ENCODE measurements around the gene DOCK8. TPM values are rescaled to one million over a fixed set of nuclear protein-coding genes. Genes with fewer than 3 reads are reported as not detected.
"Not testable (repeated sequence)": the region's sequence is repeated elsewhere in the genome, so short reads cannot be mapped to it uniquely, and the experiment has no call there.

DOCK8 gene
- total RNA-seq, 1 experiment from 2014 or later: not detected

DNA sequence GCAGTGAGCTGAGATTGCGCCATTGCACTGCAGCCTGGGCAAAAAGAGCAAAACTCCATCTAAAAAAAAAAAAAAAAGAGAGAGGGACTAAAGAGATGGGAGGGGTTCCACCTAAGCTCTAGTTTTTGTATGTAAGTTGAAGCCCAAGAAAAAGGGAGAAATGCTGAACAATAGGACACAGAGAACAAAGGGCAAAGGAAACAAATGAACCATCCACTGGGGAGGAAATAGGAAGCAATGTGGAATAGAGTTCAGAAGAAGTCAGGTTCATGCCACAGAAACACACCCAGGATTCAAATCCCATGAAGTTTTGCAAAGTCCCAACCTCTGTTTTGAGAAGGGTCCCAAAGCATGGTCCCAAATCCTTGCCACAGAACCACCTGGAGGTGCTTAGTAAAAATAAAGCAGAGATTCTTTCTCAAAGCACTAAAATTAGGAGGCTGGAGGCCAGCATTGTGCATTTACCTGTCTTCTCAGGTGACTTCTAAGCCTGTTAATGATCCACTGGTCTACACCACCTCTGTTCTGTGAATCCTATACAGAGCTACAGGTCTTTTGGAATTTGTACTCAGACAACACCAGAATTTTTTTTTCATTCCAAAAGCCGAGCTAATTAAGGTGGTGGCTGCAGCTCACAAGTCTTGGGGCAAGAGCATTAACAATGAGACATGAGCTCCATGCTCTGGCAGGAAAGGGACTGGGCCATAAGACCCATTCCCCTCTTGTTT lies 177.6 kb downstream of the DOCK8 start:
- H3K9me3 ChIP-seq (replicated peaks): no peaks in the 10 kb centered on the region
- no peaks in the 10 kb centered on the region for H3K36me3 ChIP-seq
- no peak for DNase-seq (ENCODE audit: low read depth in 1 of 2, low spot score in 2 of 2)
- H3K4me1 ChIP-seq (replicated peaks): no peaks in the 10 kb centered on the region
- no peak overlapping the region for H3K27ac ChIP-seq
- H3K4me3 ChIP-seq: no peak overlapping the region
- H3K27me3 ChIP-seq (replicated peaks): no peaks in the 10 kb centered on the region

DNA sequence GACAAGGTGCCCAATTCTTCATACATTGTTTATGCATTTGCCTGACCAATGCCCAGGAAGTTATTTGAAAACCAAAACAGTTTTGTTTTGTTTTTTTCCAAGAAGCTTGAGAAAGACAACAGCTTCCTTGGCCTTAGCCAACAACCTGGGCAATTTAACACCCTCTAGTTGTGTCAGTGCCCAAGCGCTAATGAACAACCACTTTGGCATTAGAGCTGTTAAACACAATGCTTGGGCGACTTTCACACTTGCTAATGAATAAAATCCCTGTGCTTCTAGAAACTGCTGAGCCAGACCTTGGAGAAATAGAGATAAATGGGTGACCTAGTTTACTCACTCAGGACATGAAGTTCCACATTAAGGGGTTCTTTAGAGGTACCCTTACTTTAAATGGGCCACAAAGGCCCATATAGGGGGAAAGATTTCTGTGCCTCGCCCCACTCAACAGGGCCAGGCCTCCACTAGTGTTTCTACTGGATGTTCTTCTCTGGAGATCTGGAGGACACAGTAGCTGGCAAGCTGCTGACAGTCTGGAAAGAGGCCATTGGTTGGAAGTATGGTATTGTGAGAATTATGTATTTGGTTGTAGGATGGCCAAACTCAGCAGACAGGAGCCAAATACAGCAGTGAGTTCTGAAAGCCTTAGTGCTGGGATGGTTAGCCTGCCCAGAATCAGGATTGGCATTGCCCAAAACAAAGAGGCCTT lies 179.8 kb downstream of the DOCK8 start:
- Histone ChIP-seq H3K27ac (no peak overlapping the region), H3K4me3 (no peak overlapping the region), H3K4me1 (replicated peaks) (no peaks in the 10 kb centered on the region), H3K36me3 (no peaks in the 10 kb centered on the region), H3K9me3 (replicated peaks) (no peaks in the 10 kb centered on the region), H3K27me3 (replicated peaks) (no peaks in the 10 kb centered on the region)
- DNase-seq (ENCODE audit: low read depth in 1 of 2, low spot score in 2 of 2): no peak

DNA sequence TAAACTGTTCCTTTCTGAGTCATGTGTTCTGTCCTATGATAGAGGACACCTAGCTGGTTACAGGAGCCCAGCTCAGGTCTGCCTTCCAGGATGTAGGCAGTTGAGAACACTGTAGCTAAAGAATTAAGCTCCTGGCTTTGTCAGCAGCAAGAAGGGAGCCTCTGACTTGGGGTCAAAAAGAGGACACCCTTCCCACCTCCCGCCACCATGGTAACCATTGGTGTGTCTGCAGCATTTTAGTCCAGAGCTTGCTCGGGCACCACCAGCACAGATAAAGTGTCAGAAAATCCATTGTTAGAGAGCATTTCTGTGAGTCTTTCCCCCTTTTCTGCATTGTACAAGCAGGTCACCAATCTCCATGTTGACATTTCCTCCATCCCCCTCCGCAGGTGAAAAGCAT lies 181.7 kb downstream of the DOCK8 start:
- H3K4me1 ChIP-seq (replicated peaks): no peaks in the 10 kb centered on the region
- H3K27ac ChIP-seq: no peak overlapping the region
- DNase-seq (ENCODE audit: low read depth in 1 of 2, low spot score in 2 of 2): no peak
- H3K4me3 ChIP-seq: no peak overlapping the region
- no peaks in the 10 kb centered on the region for H3K36me3 ChIP-seq
- H3K9me3 ChIP-seq (replicated peaks): no peaks in the 10 kb centered on the region
- no peaks in the 10 kb centered on the region for H3K27me3 ChIP-seq (replicated peaks)

DNA sequence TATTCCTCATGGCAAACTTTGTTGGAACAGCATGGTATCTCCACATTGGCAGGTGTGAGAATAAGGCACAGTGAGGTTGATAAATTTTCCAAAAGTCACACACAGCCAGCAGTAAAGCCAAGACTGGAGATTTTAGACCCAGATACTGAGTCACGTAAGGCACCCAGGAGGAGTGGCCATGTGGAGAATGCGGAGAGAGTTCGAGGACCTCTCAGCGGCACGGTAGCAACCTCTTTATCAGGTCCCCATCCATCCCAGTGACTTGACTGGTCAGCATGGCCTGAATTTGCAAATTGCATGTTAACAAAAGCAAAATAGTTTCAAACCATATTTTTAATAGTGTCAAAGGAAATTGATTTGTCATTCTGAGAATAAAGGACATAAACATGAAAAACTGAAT lies 183.4 kb downstream of the DOCK8 start:
- no peak overlapping the region for H3K4me3 ChIP-seq
- DNase-seq (ENCODE audit: low read depth in 1 of 2, low spot score in 2 of 2): no peak
- H3K9me3 ChIP-seq (replicated peaks): no peaks in the 10 kb centered on the region
- no peaks in the 10 kb centered on the region for H3K27me3 ChIP-seq (replicated peaks)
- no peaks in the 10 kb centered on the region for H3K36me3 ChIP-seq
- H3K27ac ChIP-seq: no peak overlapping the region
- H3K4me1 ChIP-seq (replicated peaks): no peaks in the 10 kb centered on the region

DNA sequence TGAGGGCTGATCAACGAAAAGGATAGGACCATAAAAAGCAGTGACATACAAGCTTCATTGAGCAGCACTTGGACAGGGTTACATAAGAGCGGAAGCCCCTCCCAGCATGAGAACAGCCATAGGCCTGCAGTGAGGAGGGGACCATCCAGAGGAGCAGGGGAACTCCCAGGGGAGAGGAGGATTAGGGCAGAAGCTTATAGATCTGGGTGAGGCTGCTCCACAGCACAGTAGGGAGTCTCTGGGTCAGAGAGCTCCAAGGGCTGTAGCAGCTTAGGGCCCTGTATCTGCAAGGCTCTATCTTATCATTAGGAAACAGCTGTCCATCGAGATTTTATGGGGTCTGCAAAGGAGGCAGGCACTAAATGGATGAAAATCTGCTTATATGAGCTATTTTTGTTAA lies 186.6 kb downstream of the DOCK8 start:
- no peaks in the 10 kb centered on the region for H3K27me3 ChIP-seq (replicated peaks)
- no peak overlapping the region for H3K4me3 ChIP-seq
- no peak for DNase-seq (ENCODE audit: low read depth in 1 of 2, low spot score in 2 of 2)
- no peaks in the 10 kb centered on the region for H3K9me3 ChIP-seq (replicated peaks)
- no peak overlapping the region for H3K27ac ChIP-seq
- no peaks in the 10 kb centered on the region for H3K4me1 ChIP-seq (replicated peaks)
- H3K36me3 ChIP-seq: no peaks in the 10 kb centered on the region

DNA sequence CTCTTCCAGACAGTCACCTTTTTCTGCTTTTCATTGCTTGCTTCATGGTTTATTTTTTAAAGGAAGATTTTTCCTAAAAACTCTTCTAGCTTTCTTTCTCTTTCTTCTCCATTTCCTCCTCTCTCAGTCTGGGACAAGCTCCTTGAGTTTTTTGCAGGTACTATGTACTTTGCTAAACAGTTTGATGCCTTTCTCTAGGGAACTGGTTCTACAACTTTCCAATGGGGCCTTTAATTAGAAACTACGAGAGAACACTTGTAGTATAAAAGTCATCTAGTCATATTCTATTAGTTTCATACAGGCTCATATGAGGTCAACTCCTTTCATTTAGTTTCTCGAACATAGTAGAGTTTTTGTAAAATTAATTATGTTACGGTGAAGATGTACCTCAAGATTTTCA lies 189.6 kb downstream of the DOCK8 start:
- Histone ChIP-seq H3K4me3 (no peak overlapping the region), H3K9me3 (replicated peaks) (no peaks in the 10 kb centered on the region), H3K36me3 (no peaks in the 10 kb centered on the region), H3K27ac (no peak overlapping the region), H3K4me1 (replicated peaks) (no peaks in the 10 kb centered on the region), H3K27me3 (replicated peaks) (no peaks in the 10 kb centered on the region)
- no peak for DNase-seq (ENCODE audit: low read depth in 1 of 2, low spot score in 2 of 2)

DNA sequence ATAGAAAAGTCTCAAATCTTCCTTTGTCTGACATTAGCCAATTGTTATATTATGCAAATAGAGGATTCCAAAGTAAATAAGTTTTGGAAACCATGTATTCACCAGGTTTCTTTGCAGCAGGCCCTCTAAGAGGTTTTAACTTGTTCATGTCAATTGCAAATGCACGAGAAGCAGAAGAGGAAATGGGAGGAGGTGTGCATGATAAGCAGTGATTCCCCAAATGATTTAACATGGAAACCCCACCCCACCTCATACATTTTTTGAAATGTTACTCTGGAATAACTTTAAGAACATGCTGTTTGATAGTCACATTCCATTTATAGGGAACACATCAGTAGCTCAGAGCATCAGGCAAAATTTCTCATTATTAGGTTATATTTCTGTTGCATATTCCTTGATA lies 190.7 kb downstream of the DOCK8 start:
- Histone ChIP-seq H3K27me3 (replicated peaks) (no peaks in the 10 kb centered on the region), H3K4me3 (no peak overlapping the region), H3K4me1 (replicated peaks) (no peaks in the 10 kb centered on the region), H3K36me3 (no peaks in the 10 kb centered on the region), H3K9me3 (replicated peaks) (no peaks in the 10 kb centered on the region), H3K27ac (no peak overlapping the region)
- DNase-seq (ENCODE audit: low read depth in 1 of 2, low spot score in 2 of 2): no peak

DNA sequence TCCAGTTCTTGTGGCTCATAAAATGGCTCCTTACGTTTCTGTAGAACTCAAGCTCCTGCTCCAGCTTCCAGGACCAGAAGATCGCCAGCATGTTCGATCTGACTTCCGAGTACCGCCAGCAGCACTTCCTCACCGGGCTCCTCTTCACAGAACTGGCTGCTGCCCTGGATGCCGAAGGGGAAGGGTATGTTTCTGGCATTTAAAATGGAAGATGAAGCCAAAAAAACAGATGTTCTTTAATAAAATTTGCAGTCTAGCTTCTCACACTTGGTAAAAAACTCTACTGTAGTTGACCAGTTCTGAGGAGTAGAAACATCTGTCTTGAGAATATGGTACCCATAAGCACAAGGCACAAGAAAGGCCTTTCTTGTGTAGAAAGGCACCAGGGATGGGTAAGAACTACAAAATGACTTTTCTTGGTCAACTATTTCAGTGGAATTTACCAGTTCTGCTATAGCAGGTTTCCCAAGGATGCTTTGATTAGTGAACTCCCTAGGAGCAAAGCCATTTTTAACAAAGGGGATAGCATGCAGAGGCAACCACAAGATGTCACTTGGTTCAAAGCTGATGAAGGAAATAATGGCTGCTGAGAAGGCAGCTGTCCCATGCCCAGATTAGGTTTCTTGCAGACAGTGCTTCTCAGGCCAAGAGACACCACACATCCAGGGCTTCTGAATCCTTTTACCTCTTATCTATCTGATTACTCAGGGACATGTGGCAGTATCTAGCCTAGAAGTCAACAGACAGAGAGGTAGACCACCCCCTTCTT lies 192.4 kb downstream of the DOCK8 start:
- Histone ChIP-seq H3K27ac (no peak overlapping the region), H3K4me1 (replicated peaks) (no peaks in the 10 kb centered on the region), H3K27me3 (replicated peaks) (no peaks in the 10 kb centered on the region), H3K4me3 (no peak overlapping the region), H3K36me3 (no peaks in the 10 kb centered on the region), H3K9me3 (replicated peaks) (no peaks in the 10 kb centered on the region)
- DNase-seq (ENCODE audit: low read depth in 1 of 2, low spot score in 2 of 2): no peak

DNA sequence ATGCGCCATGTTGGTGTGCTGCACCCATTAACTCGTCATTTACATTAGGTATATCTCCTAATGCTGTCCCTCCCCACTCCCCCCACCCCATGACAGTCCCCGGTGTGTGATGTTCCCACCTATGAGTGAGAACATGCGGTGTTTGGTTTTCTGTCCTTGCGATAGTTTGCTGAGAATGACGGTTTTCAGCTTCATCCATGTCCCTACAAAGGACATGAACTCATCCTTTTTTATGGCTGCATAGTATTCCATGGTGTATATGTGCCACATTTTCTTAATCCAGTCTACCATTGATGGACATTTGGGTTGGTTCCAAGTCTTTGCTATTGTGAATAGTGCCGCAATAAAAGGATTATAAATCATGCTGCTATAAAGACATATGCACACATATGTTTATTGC lies 195.0 kb downstream of the DOCK8 start:
- H3K9me3 ChIP-seq (replicated peaks); H3K4me3 ChIP-seq; H3K27me3 ChIP-seq (replicated peaks); H3K4me1 ChIP-seq (replicated peaks); H3K27ac ChIP-seq; H3K36me3 ChIP-seq; DNase-seq (ENCODE audit: low read depth in 1 of 2, low spot score in 2 of 2): not testable (repeated sequence)

DNA sequence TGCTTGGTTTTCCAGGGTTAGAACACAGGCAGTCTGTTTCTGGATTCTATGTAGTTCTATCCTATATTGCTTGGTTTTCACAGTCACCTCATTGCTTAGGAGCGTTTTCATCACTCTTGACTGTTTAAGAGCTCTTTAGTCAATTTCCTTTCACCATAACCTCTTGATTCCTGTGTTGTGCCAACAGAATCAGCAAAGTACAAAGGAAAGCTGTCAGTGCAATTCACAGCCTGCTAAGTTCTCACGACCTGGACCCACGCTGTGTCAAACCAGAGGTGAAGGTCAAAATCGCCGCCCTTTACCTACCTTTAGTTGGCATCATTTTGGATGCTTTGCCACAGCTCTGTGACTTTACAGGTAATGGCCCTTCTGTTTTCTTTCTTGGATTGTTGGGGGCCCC lies 199.9 kb downstream of the DOCK8 start:
- Histone ChIP-seq H3K4me3 (no peak overlapping the region), H3K9me3 (replicated peaks) (no peaks in the 10 kb centered on the region), H3K4me1 (replicated peaks) (peaks cover 5% of the 10 kb centered on the region; the same call in 1 of the 2 replicates), H3K27ac (no peak overlapping the region), H3K27me3 (replicated peaks) (no peaks in the 10 kb centered on the region), H3K36me3 (no peaks in the 10 kb centered on the region)
- DNase-seq (ENCODE audit: low read depth in 1 of 2, low spot score in 2 of 2): no peak

DNA sequence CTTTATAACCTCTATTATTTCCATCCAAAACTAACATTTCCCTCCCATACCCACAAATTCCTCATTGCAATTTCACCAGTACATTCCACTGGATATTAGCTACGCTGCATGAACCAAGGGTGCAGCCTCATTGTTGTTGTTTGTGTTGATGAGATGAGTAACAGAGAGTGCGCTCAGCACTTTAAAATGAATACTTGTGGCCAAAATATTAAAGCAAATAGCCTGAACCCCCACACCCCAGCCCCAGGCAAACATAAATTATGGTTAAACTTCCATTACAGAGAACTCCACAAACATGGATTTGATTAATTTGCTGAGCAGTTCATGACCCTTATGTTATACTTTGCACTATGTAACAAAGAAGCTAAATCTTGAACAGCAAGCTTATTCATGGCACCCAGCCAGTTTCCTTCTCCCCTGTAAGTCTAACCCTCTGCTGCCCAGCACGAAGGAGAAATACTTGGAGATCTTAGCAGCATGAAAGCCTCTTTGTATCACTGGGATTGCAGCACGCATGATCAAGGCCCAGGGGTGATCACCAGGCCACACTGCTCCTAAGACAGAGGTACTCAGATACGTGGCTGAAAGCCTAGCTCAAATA lies 205.0 kb downstream of the DOCK8 start:
- peak; percentile 54 to 65 for DNase-seq (ENCODE audit: low read depth in 1 of 2, low spot score in 2 of 2)
- Histone ChIP-seq H3K9me3 (replicated peaks) (no peaks in the 10 kb centered on the region), H3K27me3 (replicated peaks) (no peaks in the 10 kb centered on the region), H3K4me1 (replicated peaks) (peaks cover 12% of the 10 kb centered on the region; the same call in 1 of the 2 replicates), H3K4me3 (no peak overlapping the region), H3K27ac (no peak overlapping the region), H3K36me3 (no peaks in the 10 kb centered on the region)

DNA sequence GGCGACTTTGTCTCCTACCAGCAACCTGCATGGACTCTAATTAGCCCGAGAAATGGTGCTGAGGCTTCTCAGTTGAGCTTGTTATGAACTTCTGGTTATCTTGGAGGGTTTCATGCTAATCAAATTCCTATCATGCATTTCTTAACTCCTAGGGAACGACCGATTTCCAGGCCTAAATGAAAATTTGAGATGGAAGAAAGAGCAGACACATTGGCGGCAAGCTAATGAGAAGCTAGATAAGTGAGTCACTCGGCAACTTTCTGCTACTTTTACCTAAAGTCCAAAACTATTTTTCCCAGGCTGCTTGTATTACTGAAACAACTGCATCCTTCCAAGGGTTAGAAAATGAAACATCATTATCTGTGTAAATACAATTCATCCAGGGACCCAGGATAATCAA lies 207.2 kb downstream of the DOCK8 start:
- Histone ChIP-seq H3K4me1 (replicated peaks) (peaks cover 12% of the 10 kb centered on the region; the same call in 1 of the 2 replicates), H3K9me3 (replicated peaks) (no peaks in the 10 kb centered on the region), H3K36me3 (no peaks in the 10 kb centered on the region), H3K4me3 (no peak overlapping the region), H3K27me3 (replicated peaks) (no peaks in the 10 kb centered on the region), H3K27ac (no peak overlapping the region)
- no peak for DNase-seq (ENCODE audit: low read depth in 1 of 2, low spot score in 2 of 2)

DNA sequence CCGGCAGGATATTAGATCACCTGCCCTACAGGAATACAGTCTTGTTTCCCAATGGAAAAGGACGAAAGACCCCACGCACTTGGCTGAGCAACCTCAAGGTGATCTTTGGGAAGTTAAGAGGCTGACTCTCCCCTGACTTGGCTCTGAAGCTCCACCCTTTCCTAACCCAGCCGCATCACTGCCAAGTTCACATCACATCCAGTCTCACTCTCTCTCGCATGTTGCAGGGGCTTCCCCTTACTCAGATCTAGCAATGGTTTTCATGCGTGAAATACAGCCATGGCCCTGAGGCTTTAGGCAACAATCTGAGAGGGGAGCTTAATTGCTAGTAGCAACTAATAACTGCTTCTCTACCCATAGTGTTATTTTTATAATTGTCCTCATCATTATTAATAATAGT lies 211.6 kb downstream of the DOCK8 start:
- no peaks in the 10 kb centered on the region for H3K4me1 ChIP-seq (replicated peaks)
- no peaks in the 10 kb centered on the region for H3K27me3 ChIP-seq (replicated peaks)
- H3K36me3 ChIP-seq: no peaks in the 10 kb centered on the region
- no peak for DNase-seq (ENCODE audit: low read depth in 1 of 2, low spot score in 2 of 2)
- no peak overlapping the region for H3K4me3 ChIP-seq
- H3K27ac ChIP-seq: no peak overlapping the region
- H3K9me3 ChIP-seq (replicated peaks): no peaks in the 10 kb centered on the region

DNA sequence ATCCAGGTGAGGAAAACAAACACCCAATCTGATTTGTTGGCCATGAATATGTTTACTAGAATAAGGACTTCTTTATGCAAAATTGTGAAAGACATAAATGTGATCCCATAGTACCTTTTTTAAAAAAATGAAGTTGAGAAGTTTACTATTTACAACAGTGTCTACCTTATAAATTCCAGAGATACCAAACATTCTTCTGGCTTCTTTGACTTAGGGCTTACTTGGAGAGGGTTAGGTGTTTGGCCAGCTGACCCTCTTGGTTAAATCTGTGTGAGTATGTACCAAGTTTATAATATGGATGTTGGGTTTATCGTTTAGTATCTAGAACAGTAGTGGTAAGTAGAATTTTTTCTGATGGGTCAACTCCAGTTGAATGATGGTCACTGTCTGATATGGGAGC lies 212.3 kb downstream of the DOCK8 start:
- Histone ChIP-seq H3K4me1 (replicated peaks) (no peaks in the 10 kb centered on the region), H3K27ac (no peak overlapping the region), H3K9me3 (replicated peaks) (no peaks in the 10 kb centered on the region), H3K36me3 (no peaks in the 10 kb centered on the region), H3K4me3 (no peak overlapping the region), H3K27me3 (replicated peaks) (no peaks in the 10 kb centered on the region)
- DNase-seq (ENCODE audit: low read depth in 1 of 2, low spot score in 2 of 2): no peak
